GM20000 (cell line): ENCODE measurements around the gene XXYLT1.
A peak's percentile ranks its signal among the peaks of the same experiment; 100 is the strongest.

Source experiments
- DNase-seq: peaks from one replicate; pipeline ENCODE4 v3.0.0; 2012; ENCODE audit warnings: low spot score
- TF ChIP-seq, protein P1 (sequence below): IDR thresholded peaks from 2 replicates; pipeline ENCODE4 v1.5.1; 2012; ENCODE audit warnings: mild to moderate bottlenecking, control low read depth; ENCODE audit errors: extremely low read depth, missing control alignments

The XXYLT1 gene, protein sequence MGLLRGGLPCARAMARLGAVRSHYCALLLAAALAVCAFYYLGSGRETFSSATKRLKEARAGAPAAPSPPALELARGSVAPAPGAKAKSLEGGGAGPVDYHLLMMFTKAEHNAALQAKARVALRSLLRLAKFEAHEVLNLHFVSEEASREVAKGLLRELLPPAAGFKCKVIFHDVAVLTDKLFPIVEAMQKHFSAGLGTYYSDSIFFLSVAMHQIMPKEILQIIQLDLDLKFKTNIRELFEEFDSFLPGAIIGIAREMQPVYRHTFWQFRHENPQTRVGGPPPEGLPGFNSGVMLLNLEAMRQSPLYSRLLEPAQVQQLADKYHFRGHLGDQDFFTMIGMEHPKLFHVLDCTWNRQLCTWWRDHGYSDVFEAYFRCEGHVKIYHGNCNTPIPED

DNA sequence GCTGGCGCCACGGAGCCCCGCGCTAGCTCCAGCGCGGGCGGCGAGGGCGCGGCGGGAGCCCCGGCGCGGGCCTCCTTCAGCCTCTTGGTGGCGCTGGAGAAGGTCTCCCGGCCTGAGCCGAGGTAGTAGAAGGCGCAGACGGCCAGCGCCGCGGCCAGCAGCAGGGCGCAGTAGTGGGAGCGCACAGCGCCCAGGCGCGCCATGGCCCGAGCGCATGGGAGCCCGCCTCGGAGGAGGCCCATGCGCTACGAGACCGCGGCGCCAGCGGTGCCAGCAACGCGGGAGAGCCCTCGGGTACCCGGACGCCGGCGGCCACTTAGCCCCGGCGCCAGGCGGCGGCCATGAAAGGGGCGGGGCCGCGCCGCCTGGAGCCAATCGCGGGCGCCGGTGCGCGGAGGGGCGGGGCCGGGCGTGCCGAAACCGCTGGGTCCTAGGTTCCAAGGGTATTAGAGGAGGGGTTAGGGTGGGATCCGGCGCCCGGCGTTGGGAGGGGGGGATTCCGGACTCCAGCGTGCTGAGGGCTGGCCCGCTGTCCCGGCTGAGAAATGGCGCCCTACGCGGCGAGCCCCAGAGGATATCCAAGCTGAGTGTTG lies at the start of gene XXYLT1:
Gene XXYLT1 (minus strand): TSS at position 343 of the 593 bp plus-strand sequence. CDS start 101 bp downstream, at position 242.
- TF ChIP-seq, protein P1, sequence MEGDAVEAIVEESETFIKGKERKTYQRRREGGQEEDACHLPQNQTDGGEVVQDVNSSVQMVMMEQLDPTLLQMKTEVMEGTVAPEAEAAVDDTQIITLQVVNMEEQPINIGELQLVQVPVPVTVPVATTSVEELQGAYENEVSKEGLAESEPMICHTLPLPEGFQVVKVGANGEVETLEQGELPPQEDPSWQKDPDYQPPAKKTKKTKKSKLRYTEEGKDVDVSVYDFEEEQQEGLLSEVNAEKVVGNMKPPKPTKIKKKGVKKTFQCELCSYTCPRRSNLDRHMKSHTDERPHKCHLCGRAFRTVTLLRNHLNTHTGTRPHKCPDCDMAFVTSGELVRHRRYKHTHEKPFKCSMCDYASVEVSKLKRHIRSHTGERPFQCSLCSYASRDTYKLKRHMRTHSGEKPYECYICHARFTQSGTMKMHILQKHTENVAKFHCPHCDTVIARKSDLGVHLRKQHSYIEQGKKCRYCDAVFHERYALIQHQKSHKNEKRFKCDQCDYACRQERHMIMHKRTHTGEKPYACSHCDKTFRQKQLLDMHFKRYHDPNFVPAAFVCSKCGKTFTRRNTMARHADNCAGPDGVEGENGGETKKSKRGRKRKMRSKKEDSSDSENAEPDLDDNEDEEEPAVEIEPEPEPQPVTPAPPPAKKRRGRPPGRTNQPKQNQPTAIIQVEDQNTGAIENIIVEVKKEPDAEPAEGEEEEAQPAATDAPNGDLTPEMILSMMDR: peak; percentile 51
- peak; percentile 94 for DNase-seq

DNA sequence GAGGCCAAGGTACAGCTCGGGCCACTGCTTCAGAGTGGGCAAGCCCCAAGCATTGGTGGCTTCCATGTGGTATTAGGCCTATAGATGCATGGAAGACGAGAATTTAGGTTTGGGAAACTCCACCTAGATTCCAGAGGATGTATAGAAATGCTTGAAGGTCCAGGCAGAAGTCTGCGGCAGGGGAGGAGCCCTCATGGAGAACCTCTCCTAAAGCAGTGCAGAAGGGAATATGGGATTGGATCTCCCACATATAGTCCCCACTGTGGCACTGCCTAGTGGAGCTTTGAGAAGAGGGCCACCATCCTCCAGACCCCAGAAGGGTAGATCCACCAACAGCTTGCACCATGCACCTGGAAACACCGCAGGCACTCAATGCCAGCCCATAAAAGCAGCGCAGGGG lies 48.1 kb upstream of the XXYLT1 start:
- TF ChIP-seq, protein P1: no peak
- no peak for DNase-seq

DNA sequence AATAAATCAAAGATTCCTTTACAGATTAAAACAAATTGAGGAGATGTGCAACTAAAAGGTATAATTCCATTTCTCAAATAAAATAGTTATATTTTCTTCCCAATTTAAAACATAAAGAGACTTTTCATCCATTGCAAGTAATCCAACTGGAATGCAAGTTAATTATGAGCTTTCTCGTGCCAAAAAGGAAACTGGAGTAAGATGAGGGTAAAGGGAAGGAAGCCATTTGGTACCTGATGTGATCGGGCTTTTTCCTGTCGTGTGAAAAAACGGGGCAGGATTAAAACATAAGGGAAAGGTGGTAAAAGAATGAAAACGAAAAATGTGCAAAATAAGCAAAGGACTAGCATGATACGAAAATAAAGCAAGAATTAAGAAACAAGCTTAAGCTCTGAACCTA lies 41.8 kb upstream of the XXYLT1 start:
- DNase-seq: no peak

DNA sequence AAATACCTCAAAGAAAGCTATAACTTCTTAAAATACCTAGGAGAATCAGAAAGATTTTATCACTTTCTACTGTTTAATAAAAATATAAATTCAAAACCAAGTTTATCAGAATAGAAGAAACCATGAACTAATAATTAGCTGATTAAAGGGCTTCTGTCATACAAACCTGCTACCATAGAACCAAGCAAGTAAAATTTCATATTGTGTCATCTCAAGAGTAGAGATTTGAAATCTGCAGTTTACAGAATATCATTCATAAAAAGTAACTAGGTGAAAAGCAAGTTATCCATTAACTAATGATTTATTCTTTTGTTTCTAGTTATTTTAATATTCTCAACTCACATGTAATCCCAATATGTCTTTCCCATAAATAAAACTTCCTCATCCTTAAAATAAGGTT lies 36.8 kb upstream of the XXYLT1 start:
- TF ChIP-seq, protein P1: no peak
- DNase-seq: no peak

More for the DNA sequence above, 41.8 kb upstream of the XXYLT1 start:
- TF ChIP-seq, protein P1: no peak

DNA sequence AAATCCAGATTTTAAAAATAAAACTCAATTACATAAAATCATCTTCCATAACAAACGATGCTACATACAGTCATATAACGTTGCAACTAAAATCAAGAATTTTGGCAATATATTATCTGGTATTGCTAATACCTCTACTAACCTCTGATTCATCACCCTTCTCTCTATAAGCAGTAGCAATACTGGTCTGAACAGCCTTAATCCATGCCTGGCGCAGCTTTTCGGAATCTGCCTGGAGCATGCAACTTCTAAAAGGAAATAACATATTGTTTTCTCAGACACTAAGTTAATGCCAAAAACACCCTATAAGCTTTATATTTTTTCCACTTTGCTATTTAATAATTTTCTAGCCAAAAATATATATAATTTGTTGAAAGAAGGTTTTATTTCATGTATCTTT lies 35.4 kb upstream of the XXYLT1 start:
- no peak for DNase-seq
- TF ChIP-seq, protein P1: no peak

DNA sequence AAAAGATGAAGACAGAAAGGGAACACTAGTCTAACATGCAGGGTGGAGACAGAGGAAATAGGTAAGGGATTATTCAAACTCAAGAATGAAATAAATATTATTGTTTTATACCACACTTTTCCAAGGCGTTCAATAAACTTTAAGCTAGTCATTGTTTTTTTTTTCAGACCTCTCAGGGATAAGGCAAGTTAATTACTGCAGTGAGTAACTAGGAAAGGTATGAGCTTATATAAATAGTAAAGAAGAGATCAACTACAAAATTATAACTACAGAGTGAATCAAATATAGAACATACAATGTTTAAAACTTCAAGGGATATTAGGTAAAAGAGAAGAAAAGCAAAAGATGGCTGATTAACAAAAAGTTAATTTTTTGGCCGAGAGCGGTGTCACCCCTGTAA lies 31.5 kb upstream of the XXYLT1 start:
- DNase-seq: no peak
- TF ChIP-seq, protein P1: no peak

DNA sequence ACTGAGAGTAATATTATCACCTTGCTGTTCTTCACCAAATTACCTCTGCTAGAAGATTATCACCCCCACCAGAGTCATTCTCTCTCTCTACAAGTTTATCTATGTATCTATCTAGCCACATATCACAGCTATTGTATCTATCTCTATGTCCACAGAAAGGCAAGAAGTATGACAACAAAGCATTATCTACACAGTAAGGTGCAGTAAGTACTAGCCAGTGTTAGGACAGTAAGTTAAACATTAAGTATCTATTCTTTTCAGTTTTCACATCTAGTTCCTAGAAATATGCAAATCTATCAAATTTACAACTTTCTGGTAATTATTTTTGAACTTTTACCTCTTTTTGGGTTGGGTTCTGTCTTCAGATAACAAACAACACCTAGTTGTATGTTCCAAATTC lies 26.5 kb upstream of the XXYLT1 start:
- no peak for DNase-seq
- TF ChIP-seq, protein P1: no peak
